Progenitor cell of endocrine pancreas (in vitro differentiated cells): ENCODE data around the gene MAPRE3. TPM values are rescaled to one million over a fixed set of nuclear protein-coding genes. Genes with fewer than 3 reads are reported as not detected.

Experiments used
- DNase-seq: peaks from one replicate; pipeline ENCODE4 v3.0.0; 2021; ENCODE audit warnings: low spot score; ENCODE audit not compliant: unreplicated experiment
- H3K27ac Mint-ChIP-seq: 2 replicates; pipeline ENCODE4 v1.8.0; 2021; ENCODE audit warnings: mild to moderate bottlenecking, moderate library complexity, mixed read lengths
- H3K27me3 Mint-ChIP-seq: 2 replicates; pipeline ENCODE4 v1.8.0; 2021; ENCODE audit warnings: mixed read lengths
- H3K36me3 Mint-ChIP-seq: 2 replicates; pipeline ENCODE4 v1.8.0; 2022; ENCODE audit warnings: mixed read lengths; ENCODE audit not compliant: insufficient read depth
- H3K4me1 Mint-ChIP-seq: 2 replicates; pipeline ENCODE4 v1.8.0; 2021; ENCODE audit warnings: low read depth, mixed read lengths
- H3K4me3 Mint-ChIP-seq: 2 replicates; pipeline ENCODE4 v1.8.0; 2021; ENCODE audit warnings: low read depth, mild to moderate bottlenecking, moderate library complexity, mixed read lengths
- H3K9me3 Mint-ChIP-seq: 2 replicates; pipeline ENCODE4 v1.8.0; 2021; ENCODE audit warnings: low read depth, mixed read lengths
- total RNA-seq: library from RNA; stranded (reverse); gene quantifications from 2 replicates; pipeline ENCODE4 v1.2.1, GENCODE V29; 2021
- TF ChIP-seq, protein P1 (sequence below): fragments of 200-600 bp; sonication (generic); IDR thresholded peaks from one replicate; pipeline ENCODE4 v1.5.0; 2021; ENCODE audit warnings: antibody characterized with exemption, mild to moderate bottlenecking; ENCODE audit not compliant: unreplicated experiment

MAPRE3 gene
- total RNA-seq, 1 donor from 2014 or later: 18.6 TPM

DNA sequence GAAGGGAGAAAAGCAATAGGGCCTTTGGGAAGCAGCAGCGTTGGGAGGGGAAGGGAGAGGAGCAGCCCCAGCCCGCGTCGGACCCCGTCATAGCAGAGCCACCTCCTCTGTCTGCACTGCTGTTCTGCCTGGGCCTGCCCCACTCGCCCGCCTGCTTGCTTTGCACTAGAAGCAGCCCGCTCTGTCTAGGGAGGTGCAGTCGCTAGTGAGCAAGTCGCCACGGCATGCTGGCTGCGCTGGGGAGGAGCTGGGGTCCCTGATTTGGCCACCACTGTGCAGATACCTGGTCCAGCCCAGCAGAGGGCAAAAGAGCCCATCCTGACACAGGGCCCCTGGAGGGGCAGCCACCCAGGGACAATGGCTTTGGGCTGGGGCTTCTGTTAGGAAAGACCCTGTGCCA, 54.4 kb downstream of the MAPRE3 start:
- Mint-ChIP-seq H3K36me3 (peaks cover 5% of the 10 kb centered on the region), H3K4me1 (peaks cover 2% of the 10 kb centered on the region), H3K9me3 (no peaks in the 10 kb centered on the region), H3K27ac (no peak overlapping the region), H3K27me3 (no peaks in the 10 kb centered on the region), H3K4me3 (no peak overlapping the region)
- TF ChIP-seq, protein P1, sequence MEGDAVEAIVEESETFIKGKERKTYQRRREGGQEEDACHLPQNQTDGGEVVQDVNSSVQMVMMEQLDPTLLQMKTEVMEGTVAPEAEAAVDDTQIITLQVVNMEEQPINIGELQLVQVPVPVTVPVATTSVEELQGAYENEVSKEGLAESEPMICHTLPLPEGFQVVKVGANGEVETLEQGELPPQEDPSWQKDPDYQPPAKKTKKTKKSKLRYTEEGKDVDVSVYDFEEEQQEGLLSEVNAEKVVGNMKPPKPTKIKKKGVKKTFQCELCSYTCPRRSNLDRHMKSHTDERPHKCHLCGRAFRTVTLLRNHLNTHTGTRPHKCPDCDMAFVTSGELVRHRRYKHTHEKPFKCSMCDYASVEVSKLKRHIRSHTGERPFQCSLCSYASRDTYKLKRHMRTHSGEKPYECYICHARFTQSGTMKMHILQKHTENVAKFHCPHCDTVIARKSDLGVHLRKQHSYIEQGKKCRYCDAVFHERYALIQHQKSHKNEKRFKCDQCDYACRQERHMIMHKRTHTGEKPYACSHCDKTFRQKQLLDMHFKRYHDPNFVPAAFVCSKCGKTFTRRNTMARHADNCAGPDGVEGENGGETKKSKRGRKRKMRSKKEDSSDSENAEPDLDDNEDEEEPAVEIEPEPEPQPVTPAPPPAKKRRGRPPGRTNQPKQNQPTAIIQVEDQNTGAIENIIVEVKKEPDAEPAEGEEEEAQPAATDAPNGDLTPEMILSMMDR: no peak
- DNase-seq: no peak

DNA sequence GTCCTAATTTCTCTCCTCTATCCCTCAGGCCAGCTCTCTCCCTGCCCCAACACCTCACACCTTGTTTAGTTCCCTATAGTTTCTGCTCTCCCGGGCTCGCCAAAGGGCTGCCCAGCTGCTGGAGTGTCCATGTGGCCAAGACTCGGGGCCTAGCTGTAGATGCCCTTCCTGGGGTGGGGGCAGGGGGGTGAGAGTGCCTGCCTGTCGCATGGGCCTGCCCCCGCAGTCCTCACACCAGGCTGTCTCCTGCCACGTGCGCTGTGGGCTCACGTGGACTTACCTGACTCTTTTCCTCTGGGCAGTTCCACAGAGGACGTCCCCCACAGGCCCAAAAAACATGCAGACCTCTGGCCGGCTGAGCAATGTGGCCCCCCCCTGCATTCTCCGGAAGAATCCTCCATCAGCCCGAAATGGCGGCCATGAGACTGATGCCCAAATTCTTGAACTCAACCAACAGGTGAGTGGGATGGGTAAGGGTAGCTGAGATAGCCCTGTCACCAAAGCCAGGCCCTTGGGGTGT, 54.9 kb downstream of the MAPRE3 start:
- Mint-ChIP-seq H3K4me3 (no peak overlapping the region), H3K27me3 (no peaks in the 10 kb centered on the region), H3K27ac (no peak overlapping the region), H3K36me3 (peaks cover 5% of the 10 kb centered on the region), H3K9me3 (no peaks in the 10 kb centered on the region), H3K4me1 (peaks cover 2% of the 10 kb centered on the region)
- DNase-seq: no peak
- TF ChIP-seq, protein P1: no peak

DNA sequence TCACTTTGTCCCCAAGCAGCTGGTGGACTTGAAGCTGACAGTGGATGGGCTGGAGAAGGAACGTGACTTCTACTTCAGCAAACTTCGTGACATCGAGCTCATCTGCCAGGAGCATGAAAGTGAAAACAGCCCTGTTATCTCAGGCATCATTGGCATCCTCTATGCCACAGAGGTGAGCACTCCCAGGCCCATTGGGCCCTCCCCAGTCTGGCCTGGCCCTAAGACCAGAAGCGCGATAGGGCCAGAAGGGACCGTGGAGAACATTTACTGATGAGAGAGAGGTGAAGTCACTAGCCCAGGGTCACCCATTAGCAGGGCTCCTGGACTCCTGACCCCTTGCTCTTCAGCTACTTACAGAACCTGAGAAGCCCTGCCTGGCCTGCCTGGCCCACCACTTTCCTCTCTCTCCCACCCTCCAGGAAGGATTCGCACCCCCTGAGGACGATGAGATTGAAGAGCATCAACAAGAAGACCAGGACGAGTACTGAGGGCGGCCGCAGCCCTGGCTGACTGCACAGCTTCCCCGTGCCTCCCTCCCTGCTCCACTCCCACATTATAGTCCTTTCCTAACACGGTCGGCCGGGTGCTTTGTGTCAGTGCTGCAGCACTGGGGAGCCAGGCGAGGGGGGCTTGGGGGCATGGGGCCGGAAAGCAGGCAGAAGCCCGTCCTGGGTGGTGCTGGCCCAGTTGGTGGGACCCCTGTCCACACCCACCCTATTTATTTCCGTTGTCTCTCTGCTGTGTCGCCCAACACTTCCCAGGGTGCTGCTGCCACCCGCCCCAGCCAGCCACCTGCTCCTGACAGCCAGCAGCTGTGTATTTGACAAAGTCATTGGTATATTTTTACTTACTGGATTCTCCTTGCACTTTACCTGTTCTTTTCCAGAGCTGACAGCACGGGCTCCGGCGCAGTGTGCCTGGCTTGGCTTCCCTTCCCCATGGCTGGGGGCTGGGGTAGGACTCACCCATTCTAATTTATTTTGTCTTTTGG, 55.7 kb downstream of the MAPRE3 start:
- DNase-seq: no peak
- TF ChIP-seq, protein P1: no peak
- peaks cover 5% of the 10 kb centered on the region for H3K36me3 Mint-ChIP-seq
- no peaks in the 10 kb centered on the region for H3K9me3 Mint-ChIP-seq
- H3K4me1 Mint-ChIP-seq: no peaks in the 10 kb centered on the region
- H3K4me3 Mint-ChIP-seq: no peak overlapping the region
- H3K27me3 Mint-ChIP-seq: no peaks in the 10 kb centered on the region
- H3K27ac Mint-ChIP-seq: no peak overlapping the region

DNA sequence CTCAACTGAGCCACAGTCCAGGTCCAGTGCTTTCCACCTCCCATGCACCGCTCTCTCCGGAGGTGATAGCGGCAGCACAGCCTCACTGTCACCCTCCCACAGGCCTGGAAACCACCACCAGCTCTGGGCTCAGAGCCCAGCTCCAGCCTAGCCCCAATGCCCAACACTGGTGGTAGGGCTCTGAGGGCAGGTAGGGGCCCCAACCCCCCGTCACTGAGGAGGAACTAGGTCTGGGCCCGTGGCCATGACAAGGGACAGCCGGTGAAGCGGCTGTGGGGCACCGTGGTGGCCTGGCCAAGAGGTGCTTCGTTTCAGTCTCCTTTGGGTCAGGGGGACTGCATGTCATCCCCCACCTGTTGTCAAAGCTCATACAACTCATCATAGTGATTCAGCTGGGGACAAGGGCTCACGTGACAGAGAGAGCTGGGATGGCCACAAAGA, 56.8 kb downstream of the MAPRE3 start:
- TF ChIP-seq, protein P1: no peak
- H3K9me3 Mint-ChIP-seq: no peaks in the 10 kb centered on the region
- peaks cover 5% of the 10 kb centered on the region for H3K36me3 Mint-ChIP-seq
- no peak for DNase-seq
- H3K27me3 Mint-ChIP-seq: no peaks in the 10 kb centered on the region
- H3K4me3 Mint-ChIP-seq: no peak overlapping the region
- H3K27ac Mint-ChIP-seq: no peak overlapping the region
- H3K4me1 Mint-ChIP-seq: peaks cover 1% of the 10 kb centered on the region

DNA sequence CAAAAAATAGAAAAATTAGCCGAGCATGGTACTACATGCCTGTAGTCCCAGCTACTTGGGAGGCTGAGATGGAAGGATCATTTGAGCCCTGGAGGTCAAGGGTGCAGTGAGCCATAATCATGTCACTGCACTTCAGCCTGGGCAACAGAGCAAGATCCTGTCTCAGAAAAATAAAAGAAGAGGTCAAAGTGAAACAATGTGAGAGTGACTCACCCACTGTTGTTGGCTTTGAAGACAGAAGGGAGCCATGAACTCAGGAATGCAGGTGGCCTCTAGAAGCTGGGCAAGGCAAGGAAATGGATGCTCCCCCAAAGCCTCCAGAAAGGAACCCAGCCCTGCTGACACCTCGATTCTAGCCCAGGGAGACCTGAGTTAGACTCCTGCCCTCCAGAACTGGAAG, 58.6 kb downstream of the MAPRE3 start:
- H3K4me3 Mint-ChIP-seq: no peak overlapping the region
- no peak overlapping the region for H3K27ac Mint-ChIP-seq
- H3K36me3 Mint-ChIP-seq: peaks cover 4% of the 10 kb centered on the region
- no peak for DNase-seq
- TF ChIP-seq, protein P1: no peak
- no peaks in the 10 kb centered on the region for H3K9me3 Mint-ChIP-seq
- peaks cover 10% of the 10 kb centered on the region for H3K4me1 Mint-ChIP-seq
- H3K27me3 Mint-ChIP-seq: no peaks in the 10 kb centered on the region
